Gastroesophageal sphincter (tissue), 3 donors: ENCODE data around the gene QPCTL.
"Not testable (repeated sequence)": the region's sequence is repeated elsewhere in the genome, so short reads cannot be mapped to it uniquely, and the experiment has no call there.

Experiments used
- POLR2A ChIP-seq, 2 donors: fragments of 450-650 bp; IDR thresholded peaks; one replicate each; pipeline ENCODE4 v1.6.1; 2017; ENCODE audit warnings: antibody characterized with exemption in 2 of 2, mild to moderate bottlenecking in 2 of 2, moderate library complexity in 1 of 2
- TF ChIP-seq, protein P1 (sequence below), 4 experiments: fragments of 200-600 bp in 2 of 4; fragments of 450-650 bp in 2 of 4; sonication (generic) in 1 of 4; IDR thresholded peaks; one replicate each; pipeline ENCODE4 v1.5.1; 2017 to 2019; ENCODE audit warnings: antibody characterized with exemption in 4 of 4, mild to moderate bottlenecking in 2 of 4, moderate library complexity in 2 of 4

DNA sequence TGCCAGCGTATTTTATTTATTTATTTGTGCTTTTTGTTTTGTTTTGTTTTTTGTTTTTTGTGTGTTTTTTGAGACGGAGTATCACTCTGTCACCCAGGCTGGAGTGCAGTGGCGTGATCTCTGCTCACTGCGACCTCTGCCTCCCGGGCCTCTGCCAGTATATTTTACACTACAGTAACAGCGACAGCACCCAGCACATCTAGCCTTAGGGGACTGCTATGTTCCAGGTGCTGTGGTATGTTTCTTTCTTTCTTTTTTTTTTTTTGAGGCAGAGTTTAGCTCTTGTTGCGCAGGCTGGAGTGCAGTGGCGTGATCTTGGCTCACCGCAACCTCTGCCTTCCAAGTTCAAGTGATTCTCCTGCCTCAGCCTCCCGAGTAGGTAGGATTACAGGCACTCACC, 59.0 kb downstream of the QPCTL start:
- TF ChIP-seq, protein P1, sequence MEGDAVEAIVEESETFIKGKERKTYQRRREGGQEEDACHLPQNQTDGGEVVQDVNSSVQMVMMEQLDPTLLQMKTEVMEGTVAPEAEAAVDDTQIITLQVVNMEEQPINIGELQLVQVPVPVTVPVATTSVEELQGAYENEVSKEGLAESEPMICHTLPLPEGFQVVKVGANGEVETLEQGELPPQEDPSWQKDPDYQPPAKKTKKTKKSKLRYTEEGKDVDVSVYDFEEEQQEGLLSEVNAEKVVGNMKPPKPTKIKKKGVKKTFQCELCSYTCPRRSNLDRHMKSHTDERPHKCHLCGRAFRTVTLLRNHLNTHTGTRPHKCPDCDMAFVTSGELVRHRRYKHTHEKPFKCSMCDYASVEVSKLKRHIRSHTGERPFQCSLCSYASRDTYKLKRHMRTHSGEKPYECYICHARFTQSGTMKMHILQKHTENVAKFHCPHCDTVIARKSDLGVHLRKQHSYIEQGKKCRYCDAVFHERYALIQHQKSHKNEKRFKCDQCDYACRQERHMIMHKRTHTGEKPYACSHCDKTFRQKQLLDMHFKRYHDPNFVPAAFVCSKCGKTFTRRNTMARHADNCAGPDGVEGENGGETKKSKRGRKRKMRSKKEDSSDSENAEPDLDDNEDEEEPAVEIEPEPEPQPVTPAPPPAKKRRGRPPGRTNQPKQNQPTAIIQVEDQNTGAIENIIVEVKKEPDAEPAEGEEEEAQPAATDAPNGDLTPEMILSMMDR (IDR thresholded peaks at IDR 0.05): not testable (repeated sequence)
- not testable (repeated sequence) for TF ChIP-seq POLR2A (IDR thresholded peaks at IDR 0.05)
